Iris pigment epithelial cell (primary cell): Measurements from ENCODE around the gene IL4R.
"Not testable (repeated sequence)": the region's sequence is repeated elsewhere in the genome, so short reads cannot be mapped to it uniquely, and the experiment has no call there.

Experiments
- DNase-seq: peaks from one replicate; pipeline ENCODE4 v3.0.0-alpha.2; 2011; ENCODE audit warnings: low read depth

The IL4R gene

GRCh38 chr16:27329376-27330079 is 15.8 kb downstream of the IL4R start:
- DNase-seq = not testable (repeated sequence)

- DNase-seq = peak; percentile 90
These were observed 16.8 kb downstream of the IL4R start for GRCh38 chr16:27330542-27330941.

- no peak for DNase-seq
These were observed 18.3 kb downstream of the IL4R start for GRCh38 chr16:27332105-27332504.

GRCh38 chr16:27333104-27333503 is 19.3 kb downstream of the IL4R start:
- no peak for DNase-seq

- no peak for DNase-seq
These were observed 19.8 kb downstream of the IL4R start for GRCh38 chr16:27333549-27333948.

- DNase-seq = no peak
These were observed 20.5 kb downstream of the IL4R start for GRCh38 chr16:27334192-27334764.

- DNase-seq = no peak
These were observed 21.1 kb downstream of the IL4R start for GRCh38 chr16:27334838-27335237.

GRCh38 chr16:27335349-27336053 is 21.7 kb downstream of the IL4R start:
- no peak for DNase-seq

GRCh38 chr16:27337024-27337423 is 23.2 kb downstream of the IL4R start:
- no peak for DNase-seq

- DNase-seq = no peak
These were observed 25.4 kb downstream of the IL4R start for GRCh38 chr16:27339180-27339579.

- no peak for DNase-seq
These were observed 26.9 kb downstream of the IL4R start for GRCh38 chr16:27340654-27341053.

GRCh38 chr16:27341549-27341948 is 27.8 kb downstream of the IL4R start:
- no peak for DNase-seq

GRCh38 chr16:27341971-27342370 is 28.2 kb downstream of the IL4R start:
- no peak for DNase-seq

- DNase-seq = no peak
These were observed 30.9 kb downstream of the IL4R start for GRCh38 chr16:27344721-27345120.

- no peak for DNase-seq
These were observed 31.4 kb downstream of the IL4R start for GRCh38 chr16:27345201-27345600.

- DNase-seq = no peak
These were observed 33.0 kb downstream of the IL4R start for GRCh38 chr16:27346819-27347218.

- no peak for DNase-seq
These were observed 34.3 kb downstream of the IL4R start for GRCh38 chr16:27347930-27348685.

- DNase-seq = no peak
These were observed 35.5 kb downstream of the IL4R start for GRCh38 chr16:27349276-27349675.

GRCh38 chr16:27350006-27350405 is 36.2 kb downstream of the IL4R start:
- DNase-seq = no peak

- no peak for DNase-seq
These were observed 38.2 kb downstream of the IL4R start for GRCh38 chr16:27351989-27352388.

GRCh38 chr16:27353853-27354252 is 40.1 kb downstream of the IL4R start:
- no peak for DNase-seq

GRCh38 chr16:27355610-27356009 is 41.8 kb downstream of the IL4R start:
- DNase-seq = peak; percentile 61

- no peak for DNase-seq
These were observed 43.0 kb downstream of the IL4R start for GRCh38 chr16:27356794-27357193.
